Activated CD4-positive, alpha-beta T cell treated with anti-CD3 and anti-CD28 coated beads, Interleukin-2, amount 10 ng/mL, durations not matched to agents 24 days and 14 days (primary cell): Measurements from ENCODE around the gene IFIT2. TPM values are rescaled to one million over a fixed set of nuclear protein-coding genes. Genes with fewer than 3 reads are reported as not detected.
"Not testable (repeated sequence)": the region's sequence is repeated elsewhere in the genome, so short reads cannot be mapped to it uniquely, and the experiment has no call there.

ENCODE experiments used
- DNase-seq: peaks from one replicate; pipeline ENCODE4 v3.0.0; 2022
- H3K27ac Mint-ChIP-seq: one replicate; pipeline ENCODE4 v1.8.0; 2022; ENCODE audit warnings: mild to moderate bottlenecking, mixed read lengths
- H3K27me3 Mint-ChIP-seq: one replicate; pipeline ENCODE4 v1.8.0; 2022; ENCODE audit warnings: mixed read lengths
- H3K36me3 Mint-ChIP-seq: one replicate; pipeline ENCODE4 v1.8.0; 2022; ENCODE audit warnings: low read depth, mild to moderate bottlenecking, mixed read lengths
- H3K4me1 Mint-ChIP-seq: one replicate; pipeline ENCODE4 v1.8.0; 2021; ENCODE audit warnings: mixed read lengths
- H3K4me3 Mint-ChIP-seq: one replicate; pipeline ENCODE4 v1.8.0; 2022; ENCODE audit warnings: mild to moderate bottlenecking, moderate library complexity, mixed read lengths
- H3K9me3 Mint-ChIP-seq: one replicate; pipeline ENCODE4 v1.8.0; 2021; ENCODE audit warnings: mixed read lengths
- intact Hi-C: fragments of 100-400 bp; cut with micrococcal nuclease; formaldehyde crosslinking; loops from one replicate; pipeline ENCODE4 v1.15.1; 2023
- total RNA-seq: library from RNA; stranded (reverse); gene quantifications from 2 replicates; pipeline ENCODE4 v1.2.3, GENCODE V29; 2022

Gene IFIT2, protein sequence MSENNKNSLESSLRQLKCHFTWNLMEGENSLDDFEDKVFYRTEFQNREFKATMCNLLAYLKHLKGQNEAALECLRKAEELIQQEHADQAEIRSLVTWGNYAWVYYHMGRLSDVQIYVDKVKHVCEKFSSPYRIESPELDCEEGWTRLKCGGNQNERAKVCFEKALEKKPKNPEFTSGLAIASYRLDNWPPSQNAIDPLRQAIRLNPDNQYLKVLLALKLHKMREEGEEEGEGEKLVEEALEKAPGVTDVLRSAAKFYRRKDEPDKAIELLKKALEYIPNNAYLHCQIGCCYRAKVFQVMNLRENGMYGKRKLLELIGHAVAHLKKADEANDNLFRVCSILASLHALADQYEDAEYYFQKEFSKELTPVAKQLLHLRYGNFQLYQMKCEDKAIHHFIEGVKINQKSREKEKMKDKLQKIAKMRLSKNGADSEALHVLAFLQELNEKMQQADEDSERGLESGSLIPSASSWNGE
- total RNA-seq = 0.40 and 0.54 TPM in 2 replicates

- Mint-ChIP-seq H3K9me3 (peaks cover 10% of the 10 kb centered on the region), H3K36me3 (peaks cover 17% of the 10 kb centered on the region), H3K27ac (peak within 1 kb of the TSS; percentile 72), H3K27me3 (peaks cover 11% of the 10 kb centered on the region), H3K4me1 (peaks cover 34% of the 10 kb centered on the region), H3K4me3 (peak within 1 kb of the TSS; percentile 85)
- DNase-seq = peak; percentile 77
- intact Hi-C loops = loop anchor here (1.0 kb wide), 1 partner anchor 30 kb away; no protein-coding TSS in a partner anchor
Measured at GRCh38 chr10:89301721-89302445, at the start of gene IFIT2. Gene IFIT2 (plus strand): TSS chr10:89302046. CDS start chr10:89302124, 78 bp downstream.

- H3K4me1 Mint-ChIP-seq = peaks cover 12% of the 10 kb centered on the region
- intact Hi-C loops = no loop called here
- no peak for DNase-seq
- peaks cover 11% of the 10 kb centered on the region for H3K9me3 Mint-ChIP-seq
- H3K27ac Mint-ChIP-seq = no peak overlapping the region
- H3K27me3 Mint-ChIP-seq = peaks cover 14% of the 10 kb centered on the region
- H3K4me3 Mint-ChIP-seq = peak overlapping the region; percentile 84
- H3K36me3 Mint-ChIP-seq = peaks cover 4% of the 10 kb centered on the region
Measured at GRCh38 chr10:89252225-89252585, 49.6 kb upstream of the IFIT2 start.

DNA sequence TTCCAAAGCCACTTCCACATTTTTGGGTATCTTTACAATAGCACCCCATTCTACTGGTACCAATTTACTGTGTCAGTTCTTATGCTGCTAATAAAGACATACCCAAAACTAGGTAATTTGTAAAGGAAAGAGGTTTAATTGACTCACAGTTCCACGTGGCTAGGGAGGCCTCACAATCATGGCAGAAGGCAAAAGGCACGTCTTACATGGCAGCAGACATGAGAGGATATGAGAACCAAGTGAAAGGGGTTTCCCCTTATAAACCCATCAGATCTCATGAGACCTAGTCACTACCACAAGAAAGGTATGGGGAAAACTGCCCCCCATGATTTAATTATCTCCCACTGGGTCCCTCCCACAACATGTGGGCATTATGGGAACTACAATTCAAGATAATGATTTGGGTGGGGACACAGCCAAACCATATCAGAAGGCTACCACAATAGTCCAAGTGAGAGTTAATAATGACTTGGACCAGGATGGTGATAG is 46.7 kb upstream of the IFIT2 start:
- H3K27me3 Mint-ChIP-seq = peaks cover 28% of the 10 kb centered on the region
- intact Hi-C loops, H3K4me3 Mint-ChIP-seq: not testable (repeated sequence)

DNA sequence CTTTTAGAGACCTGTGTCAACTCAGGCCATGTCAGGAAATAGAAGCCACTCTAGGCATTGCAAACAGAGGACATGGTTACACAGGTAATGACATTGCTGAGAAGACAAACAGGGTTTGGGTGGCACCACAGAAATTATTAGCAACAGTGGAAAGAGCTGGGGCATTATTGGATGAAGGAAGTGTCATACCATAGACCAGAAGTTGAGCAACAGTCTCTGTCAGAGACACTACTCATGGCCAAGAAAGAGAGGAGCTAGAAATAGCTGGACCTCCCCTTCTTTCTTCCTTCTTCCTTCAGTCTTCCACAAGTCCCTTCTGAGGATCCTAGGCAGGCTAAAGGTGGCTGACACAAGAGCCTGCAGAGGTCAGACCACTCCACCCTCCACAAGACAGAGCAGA is 46.1 kb upstream of the IFIT2 start:
- intact Hi-C loops = no loop called here
- H3K4me1 Mint-ChIP-seq = peaks cover 12% of the 10 kb centered on the region
- H3K27me3 Mint-ChIP-seq = peaks cover 28% of the 10 kb centered on the region
- H3K36me3 Mint-ChIP-seq = peaks cover 4% of the 10 kb centered on the region
- H3K9me3 Mint-ChIP-seq = peaks cover 11% of the 10 kb centered on the region
- H3K4me3 Mint-ChIP-seq = no peak overlapping the region
- no peak overlapping the region for H3K27ac Mint-ChIP-seq
- no peak for DNase-seq

More for the DNA sequence above, 46.7 kb upstream of the IFIT2 start:
- not testable (repeated sequence) for H3K36me3 Mint-ChIP-seq, DNase-seq, H3K27ac Mint-ChIP-seq, H3K4me1 Mint-ChIP-seq
- H3K9me3 Mint-ChIP-seq = peaks cover 11% of the 10 kb centered on the region

DNA sequence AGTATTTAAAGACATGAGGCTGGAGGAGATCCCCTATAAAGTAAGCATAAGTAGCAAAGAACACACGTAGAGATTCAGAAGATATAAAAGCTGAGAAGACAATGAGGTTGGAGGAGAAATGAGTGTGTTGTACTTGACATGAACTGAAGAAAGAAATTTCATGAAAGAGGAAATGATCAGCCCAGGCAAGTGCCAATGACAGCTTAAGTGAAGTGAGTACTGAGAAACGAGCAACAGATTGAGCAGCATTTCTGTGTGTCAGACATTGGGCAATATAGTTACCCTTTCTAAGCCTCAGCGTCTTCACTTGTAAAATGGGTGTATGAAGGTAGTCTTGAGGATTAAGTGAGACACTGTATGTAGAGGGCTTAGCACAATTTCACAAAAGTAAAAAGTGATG is 45.5 kb upstream of the IFIT2 start:
- peaks cover 11% of the 10 kb centered on the region for H3K9me3 Mint-ChIP-seq
- intact Hi-C loops = no loop called here
- H3K4me1 Mint-ChIP-seq = peaks cover 7% of the 10 kb centered on the region

DNA sequence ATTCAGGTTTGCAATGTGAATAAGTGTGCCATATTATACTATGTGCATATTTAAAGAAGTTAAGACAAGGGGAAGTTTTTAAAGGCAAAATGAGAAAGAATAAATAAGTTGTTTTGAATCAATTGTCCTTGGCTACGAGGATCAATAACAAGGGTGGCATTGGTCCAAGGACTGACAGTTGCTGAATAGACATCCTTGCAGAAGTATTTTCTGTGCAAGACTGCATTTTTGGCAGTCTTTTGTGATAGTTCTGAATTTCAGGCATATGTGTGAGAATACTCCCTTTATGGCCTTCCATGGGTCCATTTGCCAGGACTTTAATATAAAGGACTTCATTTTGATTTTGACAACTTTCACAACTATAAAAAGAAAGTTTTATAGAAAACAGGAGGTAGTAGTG is 44.9 kb upstream of the IFIT2 start:
- no peak overlapping the region for H3K4me3 Mint-ChIP-seq
- H3K27me3 Mint-ChIP-seq = peaks cover 28% of the 10 kb centered on the region
- H3K27ac Mint-ChIP-seq = no peak overlapping the region
- peaks cover 4% of the 10 kb centered on the region for H3K36me3 Mint-ChIP-seq
- intact Hi-C loops = no loop called here
- peaks cover 7% of the 10 kb centered on the region for H3K4me1 Mint-ChIP-seq
- H3K9me3 Mint-ChIP-seq = peaks cover 11% of the 10 kb centered on the region
- no peak for DNase-seq

More for the DNA sequence above, 45.5 kb upstream of the IFIT2 start:
- DNase-seq = no peak
- H3K4me3 Mint-ChIP-seq = no peak overlapping the region
- H3K27ac Mint-ChIP-seq = no peak overlapping the region
- H3K36me3 Mint-ChIP-seq = peaks cover 4% of the 10 kb centered on the region
- H3K27me3 Mint-ChIP-seq = peaks cover 28% of the 10 kb centered on the region

DNA sequence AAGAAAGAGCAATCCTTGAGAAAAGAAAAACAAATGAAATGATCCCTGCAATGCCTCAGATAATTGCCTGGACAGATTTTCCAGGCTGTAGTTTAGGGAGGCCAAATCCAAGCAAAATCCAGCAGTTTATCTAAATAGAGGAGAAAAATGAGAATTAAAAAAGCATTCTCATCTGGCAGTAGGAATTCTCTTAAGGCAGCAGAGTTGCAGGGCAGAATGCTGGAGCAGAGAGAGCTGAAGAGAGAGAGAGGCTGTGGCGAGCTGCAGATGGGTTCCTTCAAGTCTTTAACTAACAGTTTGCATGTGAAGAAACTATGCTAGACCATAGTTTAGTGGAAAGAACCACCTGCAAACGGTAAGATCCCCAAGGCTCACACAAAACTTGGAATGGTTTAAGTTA is 44.3 kb upstream of the IFIT2 start:
- intact Hi-C loops = no loop called here
- peaks cover 4% of the 10 kb centered on the region for H3K36me3 Mint-ChIP-seq

GRCh38 chr10:89258881-89259280 is 43.0 kb upstream of the IFIT2 start:
- Mint-ChIP-seq H3K27me3 (peaks cover 28% of the 10 kb centered on the region), H3K9me3 (peaks cover 11% of the 10 kb centered on the region), H3K36me3 (peaks cover 4% of the 10 kb centered on the region), H3K4me1 (peaks cover 7% of the 10 kb centered on the region), H3K4me3 (no peak overlapping the region), H3K27ac (no peak overlapping the region)
- intact Hi-C loops = no loop called here
- DNase-seq = no peak

More for the DNA sequence above, 44.3 kb upstream of the IFIT2 start:
- Mint-ChIP-seq H3K9me3 (peaks cover 11% of the 10 kb centered on the region), H3K4me3 (no peak overlapping the region), H3K27me3 (peaks cover 28% of the 10 kb centered on the region), H3K27ac (no peak overlapping the region), H3K4me1 (peaks cover 7% of the 10 kb centered on the region)
- DNase-seq = no peak

DNA sequence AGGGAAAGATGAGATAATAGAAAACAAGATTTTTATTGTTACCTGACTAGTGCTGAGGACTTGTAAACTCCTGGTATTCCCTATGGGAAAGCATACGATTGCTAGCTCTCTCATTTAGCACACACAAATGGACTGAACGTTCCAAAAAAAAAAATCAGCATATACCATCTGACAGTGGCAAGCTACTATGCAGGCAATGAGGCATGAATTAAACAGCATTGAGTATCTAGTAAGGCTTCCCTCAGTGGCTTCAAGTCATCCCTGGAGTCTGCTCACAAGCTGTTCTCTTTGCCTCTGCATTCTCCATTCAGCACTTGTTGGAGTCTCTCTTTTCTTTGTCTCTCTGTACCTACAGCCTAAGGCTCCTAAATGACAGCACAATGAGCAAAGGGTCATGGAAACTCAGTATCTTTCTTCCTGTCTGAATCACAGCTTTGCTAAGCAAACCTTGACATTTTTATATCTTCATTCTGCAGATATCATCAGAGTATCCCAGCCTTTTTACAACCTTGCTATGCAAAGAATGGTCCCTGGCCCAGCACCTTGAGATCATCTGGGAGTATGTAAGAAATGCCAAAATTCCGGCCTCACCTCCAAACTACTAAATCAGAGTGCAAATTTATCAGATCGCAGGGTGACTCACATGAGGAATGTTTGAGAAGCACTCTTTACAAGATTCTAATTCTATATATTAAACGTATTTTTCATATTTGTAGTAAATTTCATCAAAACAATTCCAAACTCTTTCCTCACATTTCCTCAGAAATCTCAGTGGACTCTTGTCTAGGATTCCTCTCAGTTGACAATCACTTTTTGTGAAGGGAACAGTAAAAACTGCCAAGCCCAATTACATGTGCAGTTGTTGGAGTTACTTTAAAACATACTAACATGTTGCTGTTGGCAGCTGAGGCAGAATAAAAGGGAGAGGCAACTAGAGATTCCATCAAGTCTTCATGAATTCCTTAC is 39.5 kb upstream of the IFIT2 start:
- H3K4me1 Mint-ChIP-seq = peaks cover 5% of the 10 kb centered on the region
- intact Hi-C loops = no loop called here

DNA sequence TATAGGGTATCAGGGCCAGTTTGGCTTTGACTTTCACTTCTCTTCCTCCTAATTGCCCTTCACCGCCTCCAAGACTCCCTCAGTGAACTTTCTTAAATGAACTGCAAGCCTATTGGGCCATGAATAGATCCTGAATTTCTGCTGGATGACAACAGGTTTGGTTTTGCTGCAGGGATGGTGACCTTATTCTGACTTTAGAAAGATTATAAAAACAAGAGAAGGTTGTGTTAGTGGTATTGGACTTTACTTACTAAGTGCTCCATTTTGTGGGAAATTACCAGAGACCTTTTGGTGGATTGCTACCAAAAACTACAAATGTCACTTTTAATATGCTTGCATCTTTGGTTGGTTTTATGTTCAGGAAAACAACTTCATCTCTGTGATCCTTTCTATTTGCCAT is 38.8 kb upstream of the IFIT2 start:
- DNase-seq = no peak
- Mint-ChIP-seq H3K27ac (no peak overlapping the region), H3K36me3 (no peaks in the 10 kb centered on the region), H3K27me3 (peaks cover 20% of the 10 kb centered on the region), H3K4me1 (peaks cover 5% of the 10 kb centered on the region), H3K9me3 (no peaks in the 10 kb centered on the region), H3K4me3 (no peak overlapping the region)
- intact Hi-C loops = no loop called here

More for the DNA sequence above, 39.5 kb upstream of the IFIT2 start:
- no peak overlapping the region for H3K27ac Mint-ChIP-seq
- no peaks in the 10 kb centered on the region for H3K9me3 Mint-ChIP-seq
- no peaks in the 10 kb centered on the region for H3K36me3 Mint-ChIP-seq
- peaks cover 25% of the 10 kb centered on the region for H3K27me3 Mint-ChIP-seq
- DNase-seq = no peak
- no peak overlapping the region for H3K4me3 Mint-ChIP-seq

GRCh38 chr10:89263531-89263930 is 38.3 kb upstream of the IFIT2 start:
- H3K9me3 Mint-ChIP-seq = no peaks in the 10 kb centered on the region
- peaks cover 5% of the 10 kb centered on the region for H3K4me1 Mint-ChIP-seq
- H3K36me3 Mint-ChIP-seq = no peaks in the 10 kb centered on the region
- intact Hi-C loops = no loop called here
- H3K27ac Mint-ChIP-seq = peak overlapping the region; percentile 30
- DNase-seq = no peak
- H3K4me3 Mint-ChIP-seq = no peak overlapping the region
- H3K27me3 Mint-ChIP-seq = peaks cover 18% of the 10 kb centered on the region

GRCh38 chr10:89266721-89267453 is 35.0 kb upstream of the IFIT2 start:
- no peaks in the 10 kb centered on the region for H3K4me1 Mint-ChIP-seq
- no peak overlapping the region for H3K27ac Mint-ChIP-seq
- DNase-seq = no peak
- H3K9me3 Mint-ChIP-seq = no peaks in the 10 kb centered on the region
- no peak overlapping the region for H3K4me3 Mint-ChIP-seq
- H3K36me3 Mint-ChIP-seq = no peaks in the 10 kb centered on the region
- intact Hi-C loops = no loop called here
- peaks cover 12% of the 10 kb centered on the region for H3K27me3 Mint-ChIP-seq
